Right lobe of liver (tissue), 4 donors: Measurements from ENCODE around the gene FHDC1.

Source experiments
- CTCF ChIP-seq, 4 donors: fragments of 200-600 bp in 3 of 4; fragments of 450-650 bp in 1 of 4; IDR thresholded peaks; one replicate each; pipeline versions ENCODE4 v1.5.1 to v1.8.0; 2016 to 2022; ENCODE audit warnings: antibody characterized with exemption in 4 of 4, mild to moderate bottlenecking in 2 of 4
- POLR2A ChIP-seq: fragments of 450-650 bp; IDR thresholded peaks from one replicate; pipeline ENCODE4 v1.6.1; 2017; ENCODE audit warnings: antibody characterized with exemption, mild to moderate bottlenecking
- donor health status: DM: no; HTN: no; CAD: no.
- donor health status: DM: no; HTN: no; CAD: no.
- donor health status: DM: no; HTN: yes; CAD: no.

- TF ChIP-seq CTCF (IDR thresholded peaks at IDR 0.05) (no peak), POLR2A (no peak)
Measured at GRCh38 chr4:152954741-152955140, 18.6 kb downstream of the FHDC1 start.
